Heart left ventricle (tissue), 13 donors: Measurements from ENCODE around the gene REP15.

Experiments
- POLR2A ChIP-seq, 2 donors: fragments of 450-650 bp; IDR thresholded peaks; one replicate each; pipeline ENCODE4 v1.6.1; 2017; ENCODE audit warnings: antibody characterized with exemption in 2 of 2, mild to moderate bottlenecking in 2 of 2, moderate library complexity in 2 of 2
- TF ChIP-seq, protein P1 (sequence below), 12 donors: fragments of 200-600 bp; sonication (generic) in 4 of 12; IDR thresholded peaks; one replicate each; pipeline versions ENCODE4 v1.5.0 to v1.8.0; 2018 to 2022; ENCODE audit warnings: antibody characterized with exemption in 12 of 12, mild to moderate bottlenecking in 5 of 12
- donor health status: ischemic (EF 13 %, LVEDD 7.1; RV severe dilation, severe dysfunction).
- donor health status: DM: no; HTN: yes; CAD: no.
- donor health status: DM: no; HTN: no; CAD: no.
- donor health status: ischemic (EF 25% LVEDD 6.9; RV normal size, moderate dysfunction).
- donor health status: ischemic (EF 25% LVEDD 5.7; RV mildly dilated, moderate dysfunction).
- donor health status: ischemic (EF 35%, LVEDD 5.7; RV mildly dilated, moderate dysfunction).
- donor health status: nonischemic (EF 11% LVEDD 7.7; RV severe dilation, severe dysfunction).
- donor health status: DM: yes; HTN: yes; CAD: no.
- donor health status: PGD.
- donor health status: ischemic (EF 29% LVEDD 5.4; RV normal size, mild dysfunction).
- donor health status: nonischemic (EF 23%, LVEDD 6.1; RV moderate dilation, normal function).

DNA sequence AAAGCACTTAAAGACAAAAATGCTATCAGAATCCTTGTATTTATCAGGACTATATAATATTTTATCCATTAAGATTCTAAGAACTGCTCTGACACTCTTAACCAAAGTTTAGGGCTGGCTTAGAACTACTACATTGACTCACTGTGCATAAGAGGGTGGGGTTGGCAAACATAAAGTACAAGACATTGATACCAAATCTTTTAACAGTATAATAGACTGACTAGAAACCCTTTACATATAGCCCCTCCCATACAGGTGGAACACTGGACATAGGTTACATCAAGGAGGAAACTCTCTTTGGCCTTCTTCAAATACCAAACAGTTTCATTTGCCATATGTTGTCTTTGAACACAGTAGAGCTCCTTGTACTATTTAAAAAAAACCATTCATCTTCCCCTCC, 15.6 kb upstream of the REP15 start:
- TF ChIP-seq, protein P1, sequence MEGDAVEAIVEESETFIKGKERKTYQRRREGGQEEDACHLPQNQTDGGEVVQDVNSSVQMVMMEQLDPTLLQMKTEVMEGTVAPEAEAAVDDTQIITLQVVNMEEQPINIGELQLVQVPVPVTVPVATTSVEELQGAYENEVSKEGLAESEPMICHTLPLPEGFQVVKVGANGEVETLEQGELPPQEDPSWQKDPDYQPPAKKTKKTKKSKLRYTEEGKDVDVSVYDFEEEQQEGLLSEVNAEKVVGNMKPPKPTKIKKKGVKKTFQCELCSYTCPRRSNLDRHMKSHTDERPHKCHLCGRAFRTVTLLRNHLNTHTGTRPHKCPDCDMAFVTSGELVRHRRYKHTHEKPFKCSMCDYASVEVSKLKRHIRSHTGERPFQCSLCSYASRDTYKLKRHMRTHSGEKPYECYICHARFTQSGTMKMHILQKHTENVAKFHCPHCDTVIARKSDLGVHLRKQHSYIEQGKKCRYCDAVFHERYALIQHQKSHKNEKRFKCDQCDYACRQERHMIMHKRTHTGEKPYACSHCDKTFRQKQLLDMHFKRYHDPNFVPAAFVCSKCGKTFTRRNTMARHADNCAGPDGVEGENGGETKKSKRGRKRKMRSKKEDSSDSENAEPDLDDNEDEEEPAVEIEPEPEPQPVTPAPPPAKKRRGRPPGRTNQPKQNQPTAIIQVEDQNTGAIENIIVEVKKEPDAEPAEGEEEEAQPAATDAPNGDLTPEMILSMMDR (IDR thresholded peaks at IDR 0.05), result no peak
- TF ChIP-seq POLR2A (IDR thresholded peaks at IDR 0.05), result no peak
